Endothelial cell of umbilical vein (primary cell): ENCODE results near the gene RAD51B. TPM values are rescaled to one million over a fixed set of nuclear protein-coding genes. Genes with fewer than 3 reads are reported as not detected.

Experiments used
- BruUV-seq: library from RNA; stranded (reverse); fragments of 400-500 nt; replicated peaks from 2 replicates; lab custom pipeline; 2021; lab: Mats Ljungman, UMichigan
- CTCF ChIA-PET: fragments of 300-600, 350-600 bp; sonication (Branson Sonifier 250); formaldehyde crosslinking; loops from one replicate; lab custom pipeline; 2021; ENCODE audit warnings: antibody characterized with exemption, inconsistent platforms; lab: Charles Lee
- POLR2A ChIA-PET: fragments of 300-600, 350-600 bp; sonication (Branson Sonifier 250); formaldehyde crosslinking; loops from one replicate; lab custom pipeline; 2021; ENCODE audit warnings: antibody characterized with exemption, inconsistent platforms; lab: Charles Lee
- DNase-seq: peaks from one replicate; pipeline ENCODE4 v3.0.0-alpha.2; 2011; ENCODE audit warnings: low read depth, low spot score
- FAIRE-seq: peaks from 2 replicates; lab custom pipeline; 2011; peaks lifted over from hg19 to GRCh38; lab: Jason Lieb, UNC
- H2AFZ ChIP-seq: 2 replicates; pipeline ENCODE4 v1.6.0; 2012; ENCODE audit warnings: low read depth, low read length, control low read depth, inconsistent platforms
- H3K27ac ChIP-seq: 2 replicates; pipeline ENCODE4 v1.5.1; 2011; ENCODE audit warnings: low read depth, mild to moderate bottlenecking, control low read depth, low read length, moderate library complexity; ENCODE audit not compliant: insufficient read depth
- H3K27me3 ChIP-seq, 2 experiments: 2 replicates each; pipeline versions ENCODE4 v1.6.0 to v1.6.1; 2011; ENCODE audit warnings: low read length in 2 of 2, mixed read lengths in 1 of 2; ENCODE audit not compliant: control insufficient read depth in 2 of 2, insufficient read depth in 2 of 2
- H3K36me3 ChIP-seq, 2 experiments: 2 replicates in 1 of 2; 3 replicates in 1 of 2; pipeline ENCODE4 v1.5.1; 2011; ENCODE audit warnings: low read length in 2 of 2, mild to moderate bottlenecking in 1 of 2, moderate library complexity in 1 of 2; ENCODE audit not compliant: control insufficient read depth in 2 of 2, insufficient read depth in 2 of 2; ENCODE audit errors: extremely low read depth in 1 of 2
- H3K4me1 ChIP-seq: 3 replicates; pipeline ENCODE4 v1.5.1; 2011; ENCODE audit warnings: mild to moderate bottlenecking, low read length; ENCODE audit not compliant: control insufficient read depth, insufficient read depth; ENCODE audit errors: extremely low read depth
- H3K4me2 ChIP-seq: 2 replicates; pipeline ENCODE4 v1.6.1; 2011; ENCODE audit warnings: low read length, control low read depth, mixed read lengths; ENCODE audit not compliant: insufficient read depth
- H3K4me3 ChIP-seq, 3 experiments: fragments of 200-600 bp in 1 of 3; sonication (generic), shearing (Covaris generic) in 1 of 3; replicated peaks in 1 of 3; 2 replicates each; pipeline ENCODE4 v1.5.1; 2011 to 2016; ENCODE audit warnings: control low read depth in 3 of 3, low read length in 3 of 3, mild to moderate bottlenecking in 2 of 3, inconsistent platforms in 1 of 3, low read depth in 1 of 3, moderate library complexity in 1 of 3; ENCODE audit not compliant: insufficient read depth in 1 of 3
- H3K79me2 ChIP-seq: 2 replicates; pipeline ENCODE4 v1.6.0; 2012; ENCODE audit warnings: low read length, inconsistent platforms; ENCODE audit not compliant: control insufficient read depth, insufficient read depth
- H3K9ac ChIP-seq: replicated peaks from 2 replicates; pipeline ENCODE3; 2011; ENCODE audit warnings: low read length, control low read depth; ENCODE audit not compliant: insufficient read depth; ENCODE audit errors: extremely low read depth
- H3K9me1 ChIP-seq: replicated peaks from 3 replicates; pipeline ENCODE4 v1.6.0; 2011; ENCODE audit warnings: mild to moderate bottlenecking, low read length; ENCODE audit not compliant: control insufficient read depth, insufficient read depth; ENCODE audit errors: extremely low read depth
- H3K9me3 ChIP-seq: replicated peaks from 2 replicates; pipeline ENCODE4 v1.5.1; 2012; ENCODE audit warnings: low read length, inconsistent platforms; ENCODE audit not compliant: control insufficient read depth, insufficient read depth
- H4K20me1 ChIP-seq: replicated peaks from 2 replicates; pipeline ENCODE3; 2011; ENCODE audit warnings: mild to moderate bottlenecking, low read length; ENCODE audit not compliant: control insufficient read depth, insufficient read depth; ENCODE audit errors: extremely low read depth
- EZH2 ChIP-seq: IDR thresholded peaks from 2 replicates; pipeline ENCODE4 v1.6.1; 2012; ENCODE audit warnings: borderline replicate concordance, low read depth, mild to moderate bottlenecking, moderate library complexity, low read length, inconsistent platforms; ENCODE audit not compliant: severe bottlenecking
- FOS ChIP-seq: IDR thresholded peaks from 2 replicates; pipeline ENCODE4 v1.6.1; 2011; ENCODE audit warnings: mild to moderate bottlenecking, low read length, moderate library complexity, borderline replicate concordance; ENCODE audit not compliant: insufficient read depth
- GATA2 ChIP-seq: IDR thresholded peaks from 2 replicates; pipeline ENCODE4 v1.7.0; 2011; ENCODE audit warnings: low read depth, mild to moderate bottlenecking, moderate library complexity, mixed read lengths, low read length; ENCODE audit not compliant: insufficient read length, insufficient read depth
- JUN ChIP-seq: IDR thresholded peaks from 2 replicates; pipeline ENCODE4 v1.6.1; 2011; ENCODE audit warnings: borderline replicate concordance, low read depth; ENCODE audit not compliant: insufficient read length, insufficient read depth
- MYC ChIP-seq: IDR thresholded peaks from one replicate; pipeline ENCODE4 v1.6.1; 2011; ENCODE audit warnings: mild to moderate bottlenecking, low read depth, low read length
- POLR2A ChIP-seq: IDR thresholded peaks from 2 replicates; pipeline ENCODE4 v1.6.1; 2012; ENCODE audit warnings: low read depth, mild to moderate bottlenecking, control low read depth, low read length
- POLR2AphosphoS5 ChIP-seq: IDR thresholded peaks from 2 replicates; pipeline ENCODE4 v1.6.1; 2012; ENCODE audit warnings: low read depth, mild to moderate bottlenecking, control low read depth, low read length, moderate library complexity; ENCODE audit not compliant: insufficient read depth
- dilution Hi-C: fragments of 300-500 bp; cut with MboI; formaldehyde crosslinking; loops from one replicate; pipeline ENCODE4 v1.15.0; 2019; ENCODE audit warnings: low sequenced_read_pairs; ENCODE audit not compliant: extremely low pct_ligation_motif_present
- intact Hi-C: fragments of 100-400 bp; cut with micrococcal nuclease; formaldehyde crosslinking; loops from one replicate; pipeline ENCODE4 v1.10.0; 2022
- polyA plus RNA-seq, 4 experiments: library from polyadenylated mRNA; depleted of rRNA in 3 of 4; stranded (reverse) in 3 of 4; unstranded in 1 of 4; fragments of >200 nt; gene quantifications; 2 replicates each; pipeline versions ENCODE4 v1.2.1 to v1.2.3, GENCODE V29; 2011 to 2012; ENCODE audit warnings: missing spikeins in 1 of 4
- total RNA-seq: library from RNA; stranded (reverse); gene quantifications from 2 replicates; pipeline ENCODE4 v1.2.3, GENCODE V29; 2021
- TF ChIP-seq, protein P1 (sequence below), 2 donors: IDR thresholded peaks; 1 replicate in 1 of 2; 2 replicates in 1 of 2; pipeline ENCODE4 v1.5.1; 2011; ENCODE audit warnings: low read length in 2 of 2, mild to moderate bottlenecking in 2 of 2, moderate library complexity in 2 of 2, control low read depth in 1 of 2, inconsistent platforms in 1 of 2, low read depth in 1 of 2; ENCODE audit not compliant: insufficient read depth in 1 of 2; ENCODE audit errors: extremely low read depth in 1 of 2
- TF ChIP-seq, protein P2 (sequence below): IDR thresholded peaks from 2 replicates; pipeline ENCODE4 v1.6.1; 2011; ENCODE audit not compliant: insufficient read depth, insufficient read length

The RAD51B gene
- total and polyA plus RNA-seq, 2 donors (not counting 3 experiments of a cell fraction or from before 2014, with no cell fraction given): 3.9 to 19.0 TPM

DNA sequence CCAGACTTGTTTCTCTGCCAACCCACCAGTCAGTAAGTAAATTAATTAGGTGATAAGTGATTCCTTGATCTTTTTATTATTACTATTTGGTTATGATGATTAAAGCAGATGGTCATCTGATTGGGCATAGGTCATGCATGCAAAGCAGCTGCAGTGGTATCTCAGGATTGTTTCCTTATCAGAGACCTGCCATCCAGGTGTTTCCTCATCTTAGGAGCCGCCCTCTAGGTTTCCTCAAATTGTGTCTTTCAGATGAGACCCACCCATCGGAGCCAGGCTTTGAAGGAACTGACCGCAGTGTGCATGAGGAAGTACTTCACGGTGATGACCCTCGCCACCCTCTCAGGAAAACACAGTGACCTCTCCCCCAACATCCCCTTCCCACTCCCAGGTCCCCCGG is 910.0 kb downstream of the RAD51B start:
- no peak for TF ChIP-seq POLR2AphosphoS5
- TF ChIP-seq GATA2: peak; percentile 81
- Histone ChIP-seq H3K9me1 (no peaks in the 10 kb centered on the region), H3K79me2 (no peaks in the 10 kb centered on the region), H3K9me3 (no peaks in the 10 kb centered on the region), H3K4me2 (no peak overlapping the region), H3K36me3 (no peaks in the 10 kb centered on the region), H3K27me3 (no peaks in the 10 kb centered on the region), H3K27ac (no peak overlapping the region), H3K9ac (no peak overlapping the region), H3K4me3 (no peak overlapping the region), H3K4me1 (peaks cover 26% of the 10 kb centered on the region), H2AFZ (no peak overlapping the region), H4K20me1 (no peaks in the 10 kb centered on the region)
- intact Hi-C loops (loop anchor here (1.0 to 2.0 kb wide), 6 partner anchors 34 to 270 kb away; no protein-coding TSS in a partner anchor), dilution Hi-C loops (no loop called here)
- DNase-seq: peak; percentile 77
- BruUV-seq: no TSS peak
- POLR2A ChIA-PET: interaction anchor here (0.6 to 0.7 kb wide), 4 partner anchors 34 to 522 kb away, joined by 3 to 8 read pairs (median 3); no protein-coding TSS in a partner anchor
- FAIRE-seq: peak; percentile 79
- CTCF ChIA-PET: interaction anchor here (1.1 to 2.0 kb wide), 4 partner anchors 11 to 87 kb away, joined by 3 to 6 read pairs (median 4); no protein-coding TSS in a partner anchor

DNA sequence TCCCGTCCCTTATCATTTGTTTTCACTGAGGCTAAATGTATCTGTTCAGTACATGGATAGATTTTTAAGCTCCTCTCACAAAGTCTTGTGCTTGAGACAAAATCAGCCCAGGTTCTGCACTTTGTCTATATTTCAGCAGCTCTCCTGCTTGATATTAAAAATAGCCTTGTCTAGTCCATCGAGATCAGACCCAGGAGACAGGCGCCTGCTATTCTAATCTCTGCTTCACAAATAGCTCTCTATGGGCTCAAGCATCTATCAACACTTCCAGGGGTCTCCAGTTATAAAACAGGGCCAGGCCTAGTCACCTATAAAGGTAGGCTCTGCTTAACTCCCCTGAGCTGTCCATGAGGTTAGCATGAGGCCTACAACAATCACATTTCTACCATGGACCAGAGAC is 910.8 kb downstream of the RAD51B start:
- Histone ChIP-seq H3K9me3 (no peaks in the 10 kb centered on the region), H3K79me2 (no peaks in the 10 kb centered on the region), H3K36me3 (no peaks in the 10 kb centered on the region), H3K27me3 (no peaks in the 10 kb centered on the region), H3K4me2 (no peak overlapping the region), H3K27ac (no peak overlapping the region), H3K4me3 (no peak overlapping the region), H4K20me1 (no peaks in the 10 kb centered on the region), H3K9me1 (no peaks in the 10 kb centered on the region), H2AFZ (no peak overlapping the region), H3K4me1 (peaks cover 27% of the 10 kb centered on the region), H3K9ac (no peak overlapping the region)
- CTCF ChIA-PET: interaction anchor here (1.2 kb wide), 1 partner anchor 33 kb away, joined by 6 read pairs; no protein-coding TSS in a partner anchor
- DNase-seq (no peak), FAIRE-seq (no peak)
- no TSS peak for BruUV-seq
- TF ChIP-seq MYC: no peak
- TF ChIP-seq GATA2: no peak
- TF ChIP-seq, protein P1, sequence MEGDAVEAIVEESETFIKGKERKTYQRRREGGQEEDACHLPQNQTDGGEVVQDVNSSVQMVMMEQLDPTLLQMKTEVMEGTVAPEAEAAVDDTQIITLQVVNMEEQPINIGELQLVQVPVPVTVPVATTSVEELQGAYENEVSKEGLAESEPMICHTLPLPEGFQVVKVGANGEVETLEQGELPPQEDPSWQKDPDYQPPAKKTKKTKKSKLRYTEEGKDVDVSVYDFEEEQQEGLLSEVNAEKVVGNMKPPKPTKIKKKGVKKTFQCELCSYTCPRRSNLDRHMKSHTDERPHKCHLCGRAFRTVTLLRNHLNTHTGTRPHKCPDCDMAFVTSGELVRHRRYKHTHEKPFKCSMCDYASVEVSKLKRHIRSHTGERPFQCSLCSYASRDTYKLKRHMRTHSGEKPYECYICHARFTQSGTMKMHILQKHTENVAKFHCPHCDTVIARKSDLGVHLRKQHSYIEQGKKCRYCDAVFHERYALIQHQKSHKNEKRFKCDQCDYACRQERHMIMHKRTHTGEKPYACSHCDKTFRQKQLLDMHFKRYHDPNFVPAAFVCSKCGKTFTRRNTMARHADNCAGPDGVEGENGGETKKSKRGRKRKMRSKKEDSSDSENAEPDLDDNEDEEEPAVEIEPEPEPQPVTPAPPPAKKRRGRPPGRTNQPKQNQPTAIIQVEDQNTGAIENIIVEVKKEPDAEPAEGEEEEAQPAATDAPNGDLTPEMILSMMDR (IDR thresholded peaks at IDR 0.05; ENCODE audit: extremely low read depth in 1 of 2, insufficient read depth in 1 of 2, low read depth in 1 of 2, low read length in 2 of 2): no peak
- no peak for TF ChIP-seq POLR2A
- TF ChIP-seq JUN: no peak
- TF ChIP-seq POLR2AphosphoS5: no peak
- TF ChIP-seq EZH2: no peak
- TF ChIP-seq, protein P2, sequence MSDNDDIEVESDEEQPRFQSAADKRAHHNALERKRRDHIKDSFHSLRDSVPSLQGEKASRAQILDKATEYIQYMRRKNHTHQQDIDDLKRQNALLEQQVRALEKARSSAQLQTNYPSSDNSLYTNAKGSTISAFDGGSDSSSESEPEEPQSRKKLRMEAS: no peak
- TF ChIP-seq FOS: no peak
- intact Hi-C loops: no loop called here
- POLR2A ChIA-PET: no interaction called here
- dilution Hi-C loops: no loop called here
